Mesothelial cell of epicardium (in vitro differentiated cells): ENCODE measurements around the gene CD24. TPM values are rescaled to one million over a fixed set of nuclear protein-coding genes. Genes with fewer than 3 reads are reported as not detected.
"Not testable (repeated sequence)": the region's sequence is repeated elsewhere in the genome, so short reads cannot be mapped to it uniquely, and the experiment has no call there.

ENCODE experiments used
- DNase-seq, 2 experiments: peaks; one replicate each; pipeline ENCODE4 v3.0.0; 2021; ENCODE audit warnings: low spot score in 2 of 2; ENCODE audit not compliant: unreplicated experiment in 2 of 2
- H3K27ac Mint-ChIP-seq: 2 replicates; pipeline ENCODE4 v1.8.0; 2021; ENCODE audit warnings: mixed read lengths
- H3K27me3 Mint-ChIP-seq: 2 replicates; pipeline ENCODE4 v1.8.0; 2021; ENCODE audit warnings: low read depth, mixed read lengths
- H3K36me3 Mint-ChIP-seq: 2 replicates; pipeline ENCODE4 v1.8.0; 2021; ENCODE audit warnings: mixed read lengths
- H3K4me1 Mint-ChIP-seq: 2 replicates; pipeline ENCODE4 v1.8.0; 2021; ENCODE audit warnings: mixed read lengths
- H3K4me3 Mint-ChIP-seq: 2 replicates; pipeline ENCODE4 v1.8.0; 2021; ENCODE audit warnings: mild to moderate bottlenecking, moderate library complexity, mixed read lengths
- H3K9me3 Mint-ChIP-seq: 2 replicates; pipeline ENCODE4 v1.8.0; 2021; ENCODE audit warnings: mixed read lengths
- CTCF ChIP-seq: fragments of 200-600 bp; sonication (generic); IDR thresholded peaks from one replicate; pipeline ENCODE4 v1.5.0; 2021; ENCODE audit warnings: antibody characterized with exemption; ENCODE audit not compliant: unreplicated experiment
- total RNA-seq: library from RNA; stranded (reverse); gene quantifications from 3 replicates; pipeline ENCODE4 v1.2.1, GENCODE V29; 2021

Gene CD24
- total RNA-seq, 1 donor from 2014 or later, result 377 TPM

GRCh38 chr6:106997392-106998158 lies 23.0 kb upstream of the CD24 start:
- H3K4me1 Mint-ChIP-seq, result peaks cover 3% of the 10 kb centered on the region
- peak; percentile 34 to 63 for DNase-seq
- H3K27ac Mint-ChIP-seq, result no peak overlapping the region
- H3K27me3 Mint-ChIP-seq, result no peaks in the 10 kb centered on the region
- H3K36me3 Mint-ChIP-seq, result no peaks in the 10 kb centered on the region
- no peaks in the 10 kb centered on the region for H3K9me3 Mint-ChIP-seq
- no peak overlapping the region for H3K4me3 Mint-ChIP-seq
- TF ChIP-seq CTCF, result peak; percentile 76

- H3K36me3 Mint-ChIP-seq, result no peaks in the 10 kb centered on the region
- no peak overlapping the region for H3K27ac Mint-ChIP-seq
- no peaks in the 10 kb centered on the region for H3K27me3 Mint-ChIP-seq
- no peak for TF ChIP-seq CTCF
- no peak overlapping the region for H3K4me3 Mint-ChIP-seq
- DNase-seq, result no peak
- no peaks in the 10 kb centered on the region for H3K9me3 Mint-ChIP-seq
- peaks cover 3% of the 10 kb centered on the region for H3K4me1 Mint-ChIP-seq
These were observed 21.1 kb upstream of the CD24 start for GRCh38 chr6:106995640-106996039.

- H3K9me3 Mint-ChIP-seq, H3K4me1 Mint-ChIP-seq, H3K27me3 Mint-ChIP-seq, H3K36me3 Mint-ChIP-seq, H3K27ac Mint-ChIP-seq, H3K4me3 Mint-ChIP-seq, DNase-seq: not testable (repeated sequence)
These were observed 15.2 kb upstream of the CD24 start for GRCh38 chr6:106989737-106990136.

GRCh38 chr6:106988664-106989063 lies 14.1 kb upstream of the CD24 start:
- Mint-ChIP-seq H3K36me3 (no peaks in the 10 kb centered on the region), H3K4me1 (no peaks in the 10 kb centered on the region), H3K27ac (no peak overlapping the region), H3K4me3 (no peak overlapping the region), H3K27me3 (peaks cover 5% of the 10 kb centered on the region), H3K9me3 (no peaks in the 10 kb centered on the region)
- no peak for DNase-seq
- no peak for TF ChIP-seq CTCF

GRCh38 chr6:106981926-106982325 lies 7.4 kb upstream of the CD24 start:
- DNase-seq, result no peak
- no peaks in the 10 kb centered on the region for H3K4me1 Mint-ChIP-seq
- H3K27me3 Mint-ChIP-seq, result peaks cover 7% of the 10 kb centered on the region
- no peaks in the 10 kb centered on the region for H3K9me3 Mint-ChIP-seq
- no peak overlapping the region for H3K4me3 Mint-ChIP-seq
- no peak overlapping the region for H3K27ac Mint-ChIP-seq
- H3K36me3 Mint-ChIP-seq, result no peaks in the 10 kb centered on the region
- no peak for TF ChIP-seq CTCF

GRCh38 chr6:106980926-106981325 lies 6.4 kb upstream of the CD24 start:
- H3K4me1 Mint-ChIP-seq, result peaks cover 5% of the 10 kb centered on the region
- H3K4me3 Mint-ChIP-seq, result no peak overlapping the region
- TF ChIP-seq CTCF, result no peak
- H3K27me3 Mint-ChIP-seq, result peaks cover 9% of the 10 kb centered on the region
- H3K36me3 Mint-ChIP-seq, result no peaks in the 10 kb centered on the region
- no peaks in the 10 kb centered on the region for H3K9me3 Mint-ChIP-seq
- DNase-seq, result no peak
- no peak overlapping the region for H3K27ac Mint-ChIP-seq
